GM18498 (cell line): ENCODE data around the gene CSNK2A2.

Experiments
- ATAC-seq: cut with Tn5 transposase; IDR thresholded peaks from one replicate; pipeline ENCODE4 v1.9.1; 2021; ENCODE audit warnings: mild to moderate bottlenecking, moderate library complexity; ENCODE audit not compliant: unreplicated experiment

Gene CSNK2A2

DNA sequence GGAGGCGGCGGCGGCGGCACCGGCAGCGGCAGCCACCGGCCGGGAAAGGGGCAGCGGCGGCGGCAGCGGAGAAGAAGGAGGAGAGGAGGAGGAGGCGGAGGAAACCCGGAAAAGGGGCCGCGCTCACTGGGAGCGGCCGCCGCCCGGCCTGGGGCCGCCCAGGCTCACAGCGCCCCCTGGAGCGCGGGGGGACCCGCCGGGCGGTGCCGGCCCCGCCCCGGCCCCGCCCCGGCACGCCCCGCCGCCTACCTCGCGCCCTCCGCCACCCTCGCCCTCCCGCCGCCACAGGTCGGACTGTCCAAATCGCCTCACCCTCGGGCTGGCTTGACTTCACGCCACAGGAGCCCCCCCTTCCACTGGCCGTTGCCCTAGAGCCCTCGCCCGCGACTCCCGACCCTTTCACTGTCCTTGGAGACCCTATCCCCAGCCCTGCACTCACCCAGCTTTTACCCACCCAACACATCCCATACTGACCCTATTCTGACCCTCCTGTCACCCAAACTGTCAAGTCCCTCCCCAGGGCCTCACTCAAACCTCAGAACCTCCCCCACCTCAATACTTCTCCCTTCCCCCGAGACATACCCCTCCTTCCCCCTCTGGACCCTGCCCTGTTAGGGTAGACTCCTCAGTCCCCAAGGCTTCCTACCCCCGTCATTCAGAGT is at the start of gene CSNK2A2:
Gene CSNK2A2, minus strand, starts transcription at position 85 of the 662 bp plus-strand sequence. CDS start 370 bp downstream, outside the sequence.
- peak; percentile 88 for ATAC-seq

DNA sequence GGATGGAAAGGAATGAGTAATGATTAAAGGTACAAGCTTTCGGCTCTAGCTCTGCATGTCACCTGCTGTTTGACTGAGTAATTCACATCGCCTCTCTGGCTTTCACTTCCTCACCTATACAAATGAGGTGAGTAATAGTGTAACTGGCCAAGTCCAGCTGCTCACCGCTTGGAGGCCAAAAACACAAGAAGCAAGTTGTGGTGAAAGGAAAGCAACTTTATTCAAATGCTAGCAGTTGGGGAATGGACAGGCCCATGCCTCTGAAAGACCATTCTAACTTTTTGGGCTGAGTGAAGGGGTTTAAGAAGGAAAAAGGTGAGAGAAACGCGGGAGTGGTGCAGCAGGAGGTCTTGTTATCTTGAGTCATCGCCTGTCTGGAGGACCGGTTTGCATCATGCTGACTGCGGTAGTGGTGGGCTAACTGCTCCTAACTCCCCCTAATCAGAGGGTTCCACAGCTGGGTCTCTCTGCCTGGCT is 45.7 kb upstream of the CSNK2A2 start:
- ATAC-seq, result peak; percentile 96

DNA sequence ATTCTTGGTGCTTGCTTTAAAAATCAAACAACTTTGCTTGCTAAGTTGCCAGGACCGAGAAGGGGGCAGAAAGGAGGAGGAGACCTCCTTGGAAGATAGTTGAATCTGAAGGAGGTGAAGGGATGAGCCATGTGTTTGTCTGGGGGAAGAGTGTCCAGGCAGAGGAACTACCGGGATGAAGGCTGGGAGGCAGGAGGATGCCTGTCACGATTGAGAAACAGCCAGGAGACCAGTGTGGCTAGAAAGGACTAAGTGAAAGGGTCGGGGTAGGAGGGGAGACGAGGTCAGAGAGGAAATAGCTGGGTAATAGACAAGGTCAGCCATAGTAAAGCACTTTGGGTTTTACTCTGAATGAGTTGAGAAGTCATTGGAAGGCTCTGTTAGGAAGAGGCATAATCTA is 38.9 kb upstream of the CSNK2A2 start:
- ATAC-seq, result no peak

DNA sequence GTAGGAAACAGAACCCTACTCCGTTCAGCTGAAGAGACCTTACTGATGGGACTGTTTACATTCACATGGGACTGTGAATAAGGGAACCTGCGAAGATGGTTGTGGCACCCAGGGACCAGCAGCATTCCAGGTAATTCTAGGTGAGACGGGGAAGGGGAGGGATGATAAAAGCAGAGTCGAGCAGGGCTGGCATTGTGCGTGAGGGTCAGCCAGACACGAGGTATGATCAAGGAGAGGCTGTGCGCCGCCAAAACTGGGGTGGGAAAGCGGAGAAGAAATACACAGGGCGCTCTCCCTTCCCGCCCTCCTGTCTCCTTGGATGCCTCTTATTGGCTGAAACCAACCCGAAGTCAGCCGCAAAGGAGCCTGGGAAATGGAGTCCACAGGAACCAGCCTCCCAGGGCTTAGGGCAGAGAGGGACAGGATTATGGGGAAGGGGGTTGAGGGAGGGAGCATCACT is 38.4 kb upstream of the CSNK2A2 start:
- ATAC-seq, result peak; percentile 96

DNA sequence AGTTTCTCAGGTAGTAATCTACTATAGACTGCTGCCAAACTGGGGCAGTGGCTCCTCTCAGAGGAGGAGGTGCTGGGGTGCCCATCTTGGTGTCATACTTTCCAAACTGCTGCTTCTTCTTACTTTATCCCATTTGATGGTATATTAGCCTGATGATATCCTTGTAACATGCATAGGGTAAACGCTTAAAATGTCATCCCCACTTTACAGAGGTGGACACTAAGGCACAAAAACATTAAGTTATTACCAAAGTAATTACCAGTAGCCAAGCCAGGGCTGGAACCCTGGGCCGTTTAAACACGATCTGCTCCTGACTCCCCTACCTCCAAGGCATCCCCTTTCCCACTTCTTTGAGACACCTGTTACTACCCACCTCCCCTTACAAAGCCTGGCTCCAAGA is 37.8 kb upstream of the CSNK2A2 start:
- ATAC-seq, result no peak

DNA sequence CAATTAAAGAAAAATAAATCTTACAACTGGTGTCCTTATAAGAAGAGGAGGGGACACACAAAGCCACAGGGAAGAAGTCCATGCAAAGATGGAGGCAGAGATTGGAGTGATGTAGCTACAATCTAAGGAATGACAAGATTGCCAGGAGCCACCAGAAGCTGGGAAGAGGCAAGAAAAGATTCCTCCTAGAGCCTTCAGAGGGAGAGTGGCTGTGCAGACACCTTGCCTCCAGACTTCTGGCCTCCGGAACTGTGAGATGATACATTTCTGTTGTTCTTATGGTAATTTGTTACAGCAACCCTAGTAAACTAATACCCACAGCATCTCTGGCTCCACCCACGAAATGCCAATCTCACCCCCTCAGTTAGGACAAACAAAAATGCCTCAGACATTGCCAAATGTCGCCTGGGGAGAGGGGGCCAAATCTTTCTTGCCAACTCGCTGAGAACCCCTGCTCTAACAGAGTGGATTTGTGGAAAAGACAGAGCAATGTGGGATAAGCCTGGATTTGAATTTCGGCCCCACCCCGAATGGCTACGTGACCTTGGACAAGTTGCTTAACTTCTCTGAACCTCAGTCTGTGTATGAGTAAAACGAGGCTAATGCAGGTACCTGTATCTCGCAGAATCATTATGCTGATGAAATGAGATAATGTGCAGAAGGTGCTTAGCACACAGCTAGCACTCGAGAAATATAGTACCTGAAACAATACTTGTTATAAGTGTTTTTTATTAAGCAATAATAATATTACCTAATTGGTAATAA is 37.1 kb upstream of the CSNK2A2 start:
- ATAC-seq, result no peak

DNA sequence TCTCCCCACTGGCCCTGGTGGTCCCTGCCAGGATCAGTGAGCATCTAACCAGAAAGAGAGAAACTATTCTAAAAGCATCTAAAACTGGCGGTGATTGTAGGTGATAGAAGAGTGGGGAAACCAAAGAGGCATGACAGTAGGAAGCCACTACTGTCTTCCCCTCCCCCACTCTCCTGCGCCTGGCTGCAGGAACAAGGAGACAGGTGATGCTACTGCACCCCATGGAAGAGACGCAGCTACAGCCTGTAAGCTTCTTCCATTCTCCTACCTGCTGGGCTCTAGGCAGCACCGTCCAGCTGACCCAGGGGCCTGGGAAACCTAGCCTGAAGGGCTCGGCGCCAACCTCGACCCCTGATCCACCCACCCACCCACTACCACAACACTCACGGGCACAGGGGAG is 32.4 kb upstream of the CSNK2A2 start:
- ATAC-seq, result no peak

DNA sequence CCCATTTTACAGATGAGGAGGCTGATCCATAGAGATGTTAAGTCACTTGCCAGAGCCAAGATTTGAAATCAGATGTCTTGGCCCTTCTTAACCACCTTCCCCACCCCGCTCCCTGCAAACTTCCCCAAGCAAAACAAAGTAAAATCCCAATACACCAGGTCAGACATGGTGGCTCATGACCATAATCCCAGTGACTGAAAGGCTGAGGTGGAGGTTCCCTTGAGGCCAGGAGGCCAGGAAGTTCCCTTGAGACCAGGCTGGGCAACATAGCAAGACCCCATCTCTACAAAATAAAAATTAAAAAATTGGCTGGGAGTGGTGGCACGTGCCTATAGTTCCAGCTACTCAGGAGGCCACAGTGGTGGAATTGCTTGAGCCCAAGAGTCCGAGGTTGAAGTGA is 28.9 kb upstream of the CSNK2A2 start:
- ATAC-seq, result no peak

DNA sequence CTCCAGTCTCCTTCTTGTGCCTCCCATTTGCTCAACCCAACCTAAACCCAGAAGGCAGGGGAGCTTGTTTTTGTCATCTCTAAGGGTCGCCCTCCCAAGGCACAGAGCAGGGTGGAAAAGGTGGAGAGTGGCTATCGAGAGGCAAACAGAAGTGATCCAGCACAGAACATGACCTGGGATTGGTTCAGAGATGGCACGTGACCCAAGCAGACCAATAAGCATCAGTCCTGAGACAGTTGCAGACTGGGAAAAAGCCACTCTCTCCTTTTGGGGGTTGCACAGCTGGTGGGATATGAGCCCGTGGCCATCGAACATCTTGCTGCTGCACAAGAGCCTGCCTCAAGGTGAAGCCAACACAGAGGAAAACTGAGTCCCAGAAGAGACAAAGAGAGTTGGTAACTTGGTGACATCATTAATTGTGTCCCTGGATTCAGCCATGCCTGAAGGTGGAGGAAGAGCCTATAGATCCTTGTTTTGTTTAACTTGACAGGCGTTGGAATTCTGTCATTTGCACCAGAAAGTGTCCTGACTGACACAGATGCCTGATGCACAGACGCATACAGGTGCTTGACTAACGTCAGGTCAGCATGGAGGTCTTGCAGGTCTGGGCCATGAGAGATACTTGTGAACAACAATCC is 28.2 kb upstream of the CSNK2A2 start:
- no peak for ATAC-seq

DNA sequence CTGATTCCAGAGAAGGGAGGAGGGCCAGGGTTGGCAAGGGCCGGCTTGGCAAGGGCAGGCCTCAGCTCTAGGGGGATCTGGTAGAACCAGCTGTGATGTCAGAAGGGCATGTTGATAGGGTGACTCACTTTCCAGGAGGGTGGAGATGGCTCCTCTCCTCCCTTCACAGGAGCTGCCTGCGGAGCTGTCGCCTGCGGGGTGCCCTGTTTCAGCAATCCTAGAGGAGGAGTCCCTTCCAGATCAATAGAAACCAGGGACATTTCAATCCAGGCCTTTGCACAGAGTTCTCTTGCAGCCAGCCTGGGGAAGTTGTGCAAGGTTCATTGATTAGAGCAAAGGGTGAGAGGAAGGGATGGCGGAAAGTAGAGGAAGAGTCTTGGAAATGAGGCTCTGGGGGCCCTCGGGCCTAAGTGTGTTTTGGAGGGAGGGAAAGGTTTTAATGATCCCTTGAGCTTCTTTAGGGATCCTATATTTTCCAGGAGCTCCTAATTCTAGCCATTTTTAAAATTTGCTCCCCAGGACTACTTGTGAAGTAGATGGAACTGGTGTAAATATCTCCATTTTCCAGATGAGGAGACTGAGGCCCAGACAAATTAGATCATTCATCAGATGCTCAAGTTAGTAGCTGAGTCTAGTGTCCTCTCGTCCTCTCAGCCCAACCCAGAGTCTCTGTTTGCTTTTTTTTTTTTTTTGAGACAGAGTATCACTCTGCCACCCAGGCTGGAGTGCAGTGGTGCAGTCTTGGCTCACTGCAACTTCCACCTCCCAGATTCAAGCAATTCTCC is 24.8 kb upstream of the CSNK2A2 start:
- ATAC-seq, result no peak

DNA sequence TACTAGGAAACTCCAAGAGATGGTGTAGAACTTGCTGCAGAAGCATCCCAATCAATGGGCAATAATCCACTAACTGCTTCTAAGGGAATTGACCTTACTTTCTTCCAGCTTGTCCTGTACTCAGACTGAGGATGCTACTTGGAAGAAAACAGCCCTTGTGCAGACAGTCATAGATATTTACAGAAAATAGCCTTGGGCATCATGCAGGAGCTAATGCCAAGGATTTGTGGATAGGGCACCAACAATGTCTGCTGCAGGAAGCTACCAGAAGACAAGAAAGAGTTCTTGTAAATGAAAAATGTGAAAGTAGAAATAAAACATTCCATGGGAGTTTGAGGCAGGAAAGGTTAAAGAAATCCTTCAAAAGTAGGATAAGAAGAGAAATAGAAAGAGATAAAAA is 21.5 kb upstream of the CSNK2A2 start:
- ATAC-seq, result no peak

DNA sequence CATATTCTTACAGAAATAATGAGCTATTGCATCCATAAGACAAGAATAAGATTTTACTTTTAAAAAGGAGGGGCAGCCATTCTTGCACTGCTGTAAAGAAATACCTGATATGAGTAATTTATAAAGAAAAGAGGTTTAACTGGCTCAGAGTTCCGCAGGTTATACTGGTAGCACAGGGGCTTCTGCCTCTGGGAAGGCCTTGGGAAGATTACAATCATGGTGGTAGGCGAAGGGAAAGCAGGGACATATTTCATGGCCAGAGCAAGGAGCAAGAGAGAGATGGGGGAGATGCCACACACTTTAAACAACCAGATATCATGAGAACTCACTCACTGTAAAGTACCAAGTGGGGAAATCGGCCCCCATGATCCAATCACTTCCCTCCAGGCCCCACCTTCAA is 20.9 kb upstream of the CSNK2A2 start:
- ATAC-seq, result no peak

DNA sequence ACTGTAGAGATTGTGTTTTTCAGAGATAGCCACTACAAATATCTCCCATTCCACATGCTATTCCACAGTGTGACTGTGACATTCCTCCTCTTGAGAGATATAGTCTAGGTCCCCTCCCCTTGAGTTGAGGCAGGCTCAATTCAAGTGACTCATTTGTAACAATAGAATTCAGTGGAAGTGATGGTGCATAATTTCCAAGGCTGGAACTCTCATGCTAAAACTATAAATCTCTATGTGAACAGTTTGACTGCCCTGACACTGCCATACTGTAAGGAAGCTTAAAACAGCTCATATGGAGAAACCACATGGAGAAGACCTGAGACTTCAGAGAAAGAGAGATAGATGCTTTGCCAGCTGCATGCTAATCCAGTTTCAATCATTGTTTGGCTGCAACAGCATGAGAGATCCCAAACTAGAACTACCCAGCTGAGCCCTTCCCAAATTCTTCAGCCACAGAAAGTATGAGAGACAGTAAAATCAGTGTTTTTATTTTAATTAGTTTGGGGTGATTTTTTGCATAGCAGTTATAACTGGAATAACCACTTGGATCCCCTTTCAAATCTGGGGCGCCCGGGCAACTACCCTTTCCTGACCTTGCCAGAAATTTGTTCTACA is 19.5 kb upstream of the CSNK2A2 start:
- ATAC-seq, result no peak

DNA sequence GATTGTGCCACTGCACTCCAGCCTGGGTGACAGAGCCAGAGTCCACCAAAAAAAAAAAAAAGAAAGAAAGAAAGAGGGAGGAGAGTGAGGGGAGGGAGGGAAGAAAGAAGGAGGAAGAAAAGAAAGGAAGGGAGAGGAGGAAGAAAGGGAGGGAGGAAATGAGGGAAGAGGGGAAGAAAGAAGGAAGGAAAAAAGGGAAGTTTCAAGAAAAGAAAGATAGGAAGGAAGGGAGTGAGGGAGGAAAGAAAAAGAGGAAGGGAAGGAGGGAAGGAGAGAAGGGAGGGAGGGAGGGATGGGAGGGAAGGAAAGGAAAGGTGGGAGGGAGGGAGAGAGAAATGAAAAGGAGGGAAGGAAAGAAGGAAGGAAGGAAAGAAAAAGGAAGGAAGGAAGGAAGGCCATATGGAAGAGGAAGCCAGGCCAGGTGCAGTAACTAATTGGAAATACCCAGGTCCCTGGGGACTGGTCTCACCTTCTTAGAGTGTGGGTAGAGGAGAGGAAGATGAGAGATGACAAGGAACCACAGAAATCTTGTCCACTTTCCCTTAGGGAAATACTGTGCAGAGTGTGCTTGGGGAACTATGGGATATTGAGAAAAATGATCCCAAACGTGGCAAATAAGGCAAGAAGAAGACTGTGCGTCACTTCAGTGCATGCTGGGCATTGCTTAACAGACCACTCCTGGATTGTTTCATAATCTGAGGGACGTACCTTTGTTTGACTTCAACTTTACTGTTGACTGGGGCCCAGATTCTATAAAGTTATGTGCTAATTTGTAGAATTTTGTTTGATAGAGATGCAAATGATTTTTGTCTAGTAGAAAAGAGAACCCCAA is 15.1 kb upstream of the CSNK2A2 start:
- no peak for ATAC-seq

DNA sequence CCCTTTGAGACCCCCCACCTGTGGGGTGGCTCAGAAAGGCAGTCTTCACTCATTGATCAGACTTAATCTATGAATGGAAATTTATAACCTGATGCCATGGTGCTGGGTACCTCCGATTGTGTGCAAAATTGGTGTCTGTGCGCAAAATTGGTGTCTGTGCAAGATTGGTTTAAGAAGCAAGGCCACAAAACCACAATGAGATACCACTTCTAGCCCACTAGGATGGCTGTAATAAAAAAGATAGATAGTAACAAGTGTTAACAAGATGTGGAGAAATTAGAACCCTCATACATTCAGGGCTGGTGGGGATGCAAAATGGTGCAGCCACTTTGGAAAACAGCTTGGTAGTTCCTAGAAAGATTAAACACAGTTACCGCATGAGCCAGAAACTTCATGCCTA is 13.9 kb upstream of the CSNK2A2 start:
- ATAC-seq, result no peak

DNA sequence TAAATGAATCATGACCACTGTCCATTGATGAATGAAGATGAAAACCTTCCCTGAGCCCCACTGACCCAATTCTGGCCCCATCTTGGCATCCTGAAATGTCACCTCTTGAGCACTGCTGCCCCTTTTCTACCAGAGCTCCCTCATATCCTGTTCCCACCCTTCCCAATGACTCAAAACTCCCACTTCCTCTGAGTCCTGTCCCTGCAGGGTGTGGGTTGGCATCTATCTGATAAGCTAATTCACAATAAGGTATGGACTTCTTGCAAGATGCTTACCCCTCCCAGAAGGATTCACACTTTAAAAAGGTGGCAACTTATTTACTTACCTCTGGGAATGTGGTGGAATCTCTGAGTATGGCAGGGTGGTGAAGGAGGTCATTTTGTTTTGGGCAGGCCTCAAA is 13.3 kb upstream of the CSNK2A2 start:
- no peak for ATAC-seq

DNA sequence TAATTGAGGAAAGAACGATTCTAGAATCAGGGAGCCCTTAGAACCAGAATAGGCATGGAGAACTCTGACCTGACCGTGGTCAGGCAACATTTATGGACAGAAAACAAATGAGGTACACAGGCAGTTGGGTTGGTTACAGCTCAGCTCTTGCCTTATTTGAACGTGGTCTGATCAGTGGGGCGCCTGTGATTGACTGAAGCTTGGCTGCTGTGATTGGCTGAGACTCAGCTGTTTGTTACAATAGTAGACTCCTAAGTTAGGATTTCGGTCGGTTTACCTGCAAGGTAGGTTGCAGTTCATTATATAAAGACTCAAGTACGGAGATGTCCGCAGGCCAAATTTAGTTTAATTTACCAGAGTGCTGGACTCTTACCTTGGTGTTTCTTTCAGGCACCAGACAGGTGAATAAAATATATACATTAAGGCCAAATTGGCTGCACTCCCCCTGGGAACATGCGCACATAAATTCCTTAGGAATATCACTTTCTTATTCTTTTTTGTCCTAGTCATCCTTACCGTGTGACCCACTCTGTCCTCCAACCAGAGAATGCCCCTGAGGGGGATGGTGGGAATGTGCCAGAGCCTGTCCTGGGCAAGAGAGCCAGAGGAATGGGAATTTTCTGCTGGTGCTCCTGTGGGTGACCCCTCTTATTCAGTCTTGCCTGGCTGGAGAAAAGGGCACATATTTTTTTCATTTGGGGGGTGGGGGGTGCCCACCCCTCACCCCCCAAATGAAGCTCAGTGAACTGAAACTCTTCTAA is 7.5 kb upstream of the CSNK2A2 start:
- no peak for ATAC-seq

DNA sequence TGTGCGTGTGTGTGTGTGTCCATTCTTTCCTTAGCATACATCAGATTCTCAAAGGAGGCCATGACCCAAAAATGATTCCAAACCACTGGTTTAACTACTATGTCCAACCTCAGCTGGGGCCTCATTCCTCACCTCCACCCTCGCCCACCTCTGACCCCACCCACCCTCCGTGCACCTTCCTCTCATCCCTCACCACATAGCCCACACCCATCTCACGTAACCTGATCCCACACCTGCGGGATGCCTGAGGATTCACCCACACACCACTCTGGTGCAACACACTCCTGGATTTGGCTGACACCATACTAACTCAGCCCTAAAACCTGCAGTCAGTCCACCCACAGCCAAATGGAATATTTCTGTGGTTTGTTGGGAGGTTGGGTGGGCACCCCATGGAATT is 3.3 kb upstream of the CSNK2A2 start:
- no peak for ATAC-seq
